CD8-positive, alpha-beta memory T cell (primary cell): ENCODE data around the gene TGOLN2. TPM values are rescaled to one million over a fixed set of nuclear protein-coding genes. Genes with fewer than 3 reads are reported as not detected.

Source experiments
- CTCF ChIA-PET: fragments of 350-600 bp; sonication (Branson Sonifier 250); formaldehyde crosslinking; loops from one replicate; lab custom pipeline; 2021; ENCODE audit warnings: antibody characterized with exemption; lab: Charles Lee
- POLR2A ChIA-PET: fragments of 350-600 bp; sonication (Branson Sonifier 250); formaldehyde crosslinking; loops from one replicate; lab custom pipeline; 2021; ENCODE audit warnings: antibody characterized with exemption; lab: Charles Lee
- DNase-seq, 5 donors: peaks; one replicate each; pipeline versions ENCODE4 v3.0.0 to v3.0.0-alpha.2; 2020 to 2022; ENCODE audit warnings: mixed read lengths in 1 of 5
- H3K27ac ChIP-seq: one replicate; pipeline ENCODE4 v1.7.0; 2013; ENCODE audit warnings: low read depth, mild to moderate bottlenecking, low read length, moderate library complexity
- H3K27me3 ChIP-seq: 2 replicates; pipeline ENCODE4 v1.7.0; 2013; ENCODE audit warnings: low read length, mild to moderate bottlenecking; ENCODE audit not compliant: insufficient read depth, poor library complexity, severe bottlenecking
- H3K36me3 ChIP-seq: 2 replicates; pipeline ENCODE4 v1.7.0; 2013; ENCODE audit warnings: mild to moderate bottlenecking, low read length, moderate library complexity; ENCODE audit not compliant: insufficient read depth
- H3K4me1 ChIP-seq: 2 replicates; pipeline ENCODE4 v1.7.0; 2013; ENCODE audit warnings: mild to moderate bottlenecking, low read length, moderate library complexity; ENCODE audit not compliant: insufficient read depth
- H3K4me3 ChIP-seq: 2 replicates; pipeline ENCODE4 v1.7.0; 2013; ENCODE audit warnings: mild to moderate bottlenecking, low read length
- H3K9me3 ChIP-seq: 2 replicates; pipeline ENCODE4 v1.7.0; 2013; ENCODE audit warnings: mild to moderate bottlenecking, low read length
- H3K27ac Mint-ChIP-seq, 8 donors: one replicate each; pipeline ENCODE4 v1.8.0; 2020 to 2021; ENCODE audit warnings: mixed read lengths in 8 of 8, mild to moderate bottlenecking in 6 of 8, inconsistent platforms in 3 of 8, moderate library complexity in 3 of 8
- H3K27me3 Mint-ChIP-seq, 2 donors: one replicate each; pipeline ENCODE4 v1.8.0; 2020 to 2021; ENCODE audit warnings: mixed read lengths in 2 of 2, mild to moderate bottlenecking in 1 of 2, moderate library complexity in 1 of 2
- H3K36me3 Mint-ChIP-seq, 3 donors: one replicate each; pipeline ENCODE4 v1.8.0; 2020 to 2021; ENCODE audit warnings: mixed read lengths in 3 of 3, inconsistent platforms in 1 of 3, mild to moderate bottlenecking in 1 of 3
- H3K4me1 Mint-ChIP-seq, 3 donors: one replicate each; pipeline ENCODE4 v1.8.0; 2020 to 2021; ENCODE audit warnings: mixed read lengths in 3 of 3, inconsistent platforms in 1 of 3, mild to moderate bottlenecking in 1 of 3
- H3K4me3 Mint-ChIP-seq, 7 donors: one replicate each; pipeline ENCODE4 v1.8.0; 2020 to 2021; ENCODE audit warnings: mixed read lengths in 7 of 7, mild to moderate bottlenecking in 6 of 7, moderate library complexity in 4 of 7, inconsistent platforms in 2 of 7
- H3K9me3 Mint-ChIP-seq, 5 donors: one replicate each; pipeline ENCODE4 v1.8.0; 2020 to 2022; ENCODE audit warnings: mixed read lengths in 5 of 5, mild to moderate bottlenecking in 3 of 5, moderate library complexity in 2 of 5, inconsistent platforms in 1 of 5
- polyA plus RNA-seq: library from polyadenylated mRNA; unstranded; fragments of 300-500 nt; fragmentation: Illumina TruSeq; gene quantifications from one replicate; pipeline ENCODE4 v1.2.3, GENCODE V29; 2021
- total RNA-seq, 2 experiments: library from RNA; stranded (reverse); gene quantifications; one replicate each; pipeline ENCODE4 v1.2.3, GENCODE V29; 2021

Gene TGOLN2
- total RNA-seq = 10 to 100 TPM; 93.4 to 95.6 TPM
- polyA plus RNA-seq = 55.9 TPM

DNA sequence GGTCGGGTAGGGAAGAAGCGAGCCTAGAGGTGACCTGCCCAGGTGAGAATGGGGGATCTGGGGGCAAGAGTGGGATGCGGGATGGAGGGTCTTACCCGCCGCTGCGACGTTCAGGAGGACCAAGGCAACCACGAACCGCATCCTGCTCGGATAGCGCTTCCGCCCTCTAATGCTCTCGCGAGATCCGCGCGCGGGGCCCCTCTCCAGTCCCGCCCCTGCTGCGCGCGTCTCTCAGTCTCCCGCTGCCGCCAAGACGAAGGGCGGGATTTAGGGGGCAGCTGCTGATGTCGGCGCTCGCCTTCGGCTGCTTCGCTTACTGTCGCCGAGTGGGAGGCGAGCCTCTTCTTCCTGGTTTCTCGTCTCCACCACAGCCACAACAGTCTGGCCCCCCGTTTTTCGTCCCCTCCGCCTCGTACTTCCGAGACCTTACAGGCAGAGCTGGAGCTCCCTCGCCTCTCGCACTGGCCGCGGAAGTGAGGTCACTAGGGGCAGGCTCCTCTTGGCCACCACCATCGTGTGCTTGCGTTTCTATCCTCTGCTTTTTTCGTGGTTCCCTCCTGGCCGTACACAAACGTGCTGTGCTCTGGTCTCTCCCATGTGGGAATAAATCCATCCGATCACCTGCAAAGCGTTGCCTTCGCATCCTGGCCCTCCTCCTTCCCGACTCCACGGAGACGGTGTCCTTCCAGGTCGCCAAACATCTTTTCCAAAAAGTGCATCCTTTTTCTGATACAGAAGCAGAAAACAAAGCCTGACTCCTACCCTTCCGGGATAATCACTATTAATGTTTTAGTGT, at the start of gene TGOLN2:
TSS of gene TGOLN2 (minus strand) at position 168 of the 796 bp plus-strand sequence. CDS start at position 141, 27 bp downstream.
- DNase-seq = peak; percentile 90 to 96 (median 94)
- H3K4me3 ChIP-seq = peak within 1 kb of the TSS; percentile 86
- H3K9me3 Mint-ChIP-seq = no peaks in the 10 kb centered on the region
- H3K4me1 ChIP-seq = peaks cover 34% of the 10 kb centered on the region
- peaks cover 37 to 48% (median 44%) of the 10 kb centered on the region in 3 donors for H3K4me1 Mint-ChIP-seq
- ChIA-PET CTCF (interaction anchor here (0.9 to 1.4 kb wide), 3 partner anchors 9 to 224 kb away, joined by 3 to 4 read pairs (median 3); no protein-coding TSS in a partner anchor), POLR2A (interaction anchor here (0.6 to 4.1 kb wide), 22 partner anchors 9 to 1458 kb away, joined by 3 to 86 read pairs (median 3); partner anchors contain the start of genes C2orf68, ELMOD3, MAT2A and RETSAT)
- peak within 1 kb of the TSS; percentile 98 for H3K27ac ChIP-seq
- peak within 1 kb of the TSS; percentile 92 to 100 (median 99) for H3K4me3 Mint-ChIP-seq
- H3K36me3 ChIP-seq = peaks cover 24% of the 10 kb centered on the region
- peak within 1 kb of the TSS; percentile 94 to 100 (median 99) for H3K27ac Mint-ChIP-seq
- peaks cover 14 to 54% (median 28%) of the 10 kb centered on the region in 3 donors for H3K36me3 Mint-ChIP-seq
- H3K27me3 ChIP-seq = no peaks in the 10 kb centered on the region
- H3K27me3 Mint-ChIP-seq = peaks cover 0 to 1% of the 10 kb centered on the region in 2 donors
- H3K9me3 ChIP-seq = no peaks in the 10 kb centered on the region

DNA sequence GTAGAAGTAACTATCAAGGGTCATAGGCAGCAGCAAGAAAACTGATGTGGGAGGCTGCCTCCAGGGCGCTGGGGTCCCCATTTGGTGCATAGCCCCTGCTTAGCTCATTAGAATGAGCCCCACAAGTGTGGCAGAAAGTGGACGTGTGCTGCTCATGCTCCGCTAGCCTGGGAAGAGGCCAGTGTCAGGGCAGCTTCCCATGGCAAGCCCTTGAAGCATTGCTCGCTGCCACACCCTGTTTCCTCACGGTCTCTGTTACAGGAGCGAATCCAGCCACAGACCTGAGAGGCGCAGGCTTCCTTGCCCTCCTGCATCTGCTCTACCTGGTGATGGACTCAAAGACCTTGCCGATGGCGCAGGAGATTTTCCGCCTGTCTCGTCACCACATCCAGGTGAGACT, 49.3 kb upstream of the TGOLN2 start:
- Histone ChIP-seq H3K4me3 (no peak overlapping the region), H3K9me3 (no peaks in the 10 kb centered on the region), H3K27me3 (no peaks in the 10 kb centered on the region), H3K27ac (no peak overlapping the region), H3K4me1 (no peaks in the 10 kb centered on the region), H3K36me3 (peaks cover 27% of the 10 kb centered on the region)
- peaks cover 20 to 74% (median 34%) of the 10 kb centered on the region in 3 donors for H3K36me3 Mint-ChIP-seq
- no peaks in the 10 kb centered on the region for H3K4me1 Mint-ChIP-seq
- H3K27me3 Mint-ChIP-seq = no peaks in the 10 kb centered on the region
- POLR2A ChIA-PET = no interaction called here
- no peak overlapping the region for H3K4me3 Mint-ChIP-seq
- CTCF ChIA-PET = no interaction called here
- DNase-seq = no peak
- no peaks in the 10 kb centered on the region for H3K9me3 Mint-ChIP-seq
- H3K27ac Mint-ChIP-seq = no peak overlapping the region

DNA sequence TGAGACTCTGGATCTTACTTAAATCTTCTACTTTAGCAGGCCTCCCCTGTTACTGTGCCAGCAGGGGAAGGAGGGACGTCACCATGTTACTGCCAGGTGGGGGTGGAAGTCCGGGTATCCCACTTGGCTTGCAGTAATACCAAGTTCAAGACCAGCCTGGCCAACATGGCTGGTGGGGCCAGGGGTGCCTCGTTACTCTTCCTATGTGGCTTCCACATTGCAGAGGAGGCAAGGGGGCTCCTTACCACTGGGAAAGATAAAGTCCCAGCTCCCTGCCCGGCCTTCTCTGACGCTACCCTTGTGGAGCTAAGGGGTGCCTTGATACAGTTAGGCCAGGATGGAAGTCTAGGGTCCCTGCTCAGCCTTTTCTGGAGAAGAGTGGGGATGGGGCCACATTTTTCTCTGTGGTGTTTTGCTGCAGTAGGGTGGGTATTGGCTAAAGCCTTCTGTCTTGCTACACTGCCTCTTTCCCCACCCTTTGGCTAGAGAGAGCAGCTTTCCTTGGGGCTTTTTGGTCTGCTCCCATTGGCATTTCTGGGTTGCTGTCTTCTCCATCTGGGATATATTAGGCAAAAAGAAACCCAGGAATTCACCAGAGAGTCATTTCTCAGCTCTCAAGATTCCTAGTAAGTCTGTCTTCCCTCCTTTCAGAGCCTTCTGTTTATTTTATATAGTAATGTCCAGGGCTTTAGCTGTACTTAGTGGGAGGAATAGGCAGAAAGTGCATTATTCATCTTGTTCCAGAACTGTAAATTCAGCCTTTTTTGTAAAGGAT, 48.7 kb upstream of the TGOLN2 start:
- H3K36me3 ChIP-seq = peaks cover 27% of the 10 kb centered on the region
- no peak overlapping the region for H3K27ac ChIP-seq
- no peak for DNase-seq
- H3K4me1 ChIP-seq = no peaks in the 10 kb centered on the region
- POLR2A ChIA-PET = no interaction called here
- no peaks in the 10 kb centered on the region for H3K9me3 ChIP-seq
- H3K4me3 ChIP-seq = no peak overlapping the region
- H3K27me3 ChIP-seq = no peaks in the 10 kb centered on the region
- Mint-ChIP-seq H3K36me3 (peaks cover 20 to 74% (median 35%) of the 10 kb centered on the region in 3 donors), H3K4me1 (no peaks in the 10 kb centered on the region), H3K27ac (no peak overlapping the region), H3K9me3 (no peaks in the 10 kb centered on the region), H3K4me3 (no peak overlapping the region), H3K27me3 (no peaks in the 10 kb centered on the region)
- CTCF ChIA-PET = no interaction called here

DNA sequence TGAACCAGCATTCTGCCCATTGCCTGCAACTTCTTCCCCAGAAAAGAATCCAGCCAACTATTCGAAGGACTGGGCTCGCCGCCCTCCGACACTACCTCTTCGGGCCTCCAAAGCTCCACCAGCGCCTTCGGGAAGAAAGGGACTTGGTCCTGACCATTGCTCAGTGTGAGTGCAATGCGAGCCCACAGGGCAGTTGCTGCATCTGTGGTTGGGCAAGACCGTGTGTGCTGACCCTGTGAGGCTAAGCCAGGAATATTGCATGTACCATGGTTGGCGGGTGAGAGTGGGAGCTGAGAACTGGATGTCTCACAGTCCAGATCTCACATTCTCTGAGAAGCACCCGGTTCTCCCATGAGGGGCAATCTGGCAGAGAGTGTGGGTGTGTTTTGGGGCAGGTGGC, 43.3 kb upstream of the TGOLN2 start:
- Histone ChIP-seq H3K27me3 (no peaks in the 10 kb centered on the region), H3K4me1 (no peaks in the 10 kb centered on the region), H3K4me3 (no peak overlapping the region), H3K36me3 (peaks cover 7% of the 10 kb centered on the region), H3K9me3 (no peaks in the 10 kb centered on the region), H3K27ac (no peak overlapping the region)
- H3K9me3 Mint-ChIP-seq = no peaks in the 10 kb centered on the region
- ChIA-PET CTCF (no interaction called here), POLR2A (no interaction called here)
- DNase-seq = no peak
- no peaks in the 10 kb centered on the region for H3K4me1 Mint-ChIP-seq
- no peaks in the 10 kb centered on the region for H3K27me3 Mint-ChIP-seq
- peaks cover 0 to 53% (median 18%) of the 10 kb centered on the region in 3 donors for H3K36me3 Mint-ChIP-seq
- no peak overlapping the region for H3K27ac Mint-ChIP-seq
- H3K4me3 Mint-ChIP-seq = no peak overlapping the region

DNA sequence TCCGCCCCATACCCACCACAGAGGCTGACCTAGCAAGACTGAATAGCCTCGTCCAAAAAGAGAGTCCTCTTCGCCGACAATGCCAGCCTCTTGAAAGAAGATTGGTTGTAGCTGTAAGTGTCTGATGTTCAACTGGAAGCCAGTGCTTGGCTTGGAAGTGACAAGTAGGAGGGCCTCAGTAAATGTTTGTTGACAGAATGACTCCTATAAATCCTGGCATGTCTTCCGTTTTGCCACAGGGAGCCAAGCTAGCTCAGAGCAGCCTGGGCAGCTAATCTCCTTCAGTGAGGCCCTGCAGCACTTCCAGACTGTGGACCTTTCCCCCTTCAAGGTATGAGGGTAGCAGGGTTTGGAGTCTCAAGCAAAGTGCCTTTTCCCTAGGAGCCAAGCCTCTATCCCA, 41.7 kb upstream of the TGOLN2 start:
- Mint-ChIP-seq H3K27ac (no peak overlapping the region), H3K4me1 (no peaks in the 10 kb centered on the region), H3K4me3 (no peak overlapping the region), H3K9me3 (no peaks in the 10 kb centered on the region), H3K36me3 (peaks cover 0 to 45% (median 11%) of the 10 kb centered on the region in 3 donors), H3K27me3 (no peaks in the 10 kb centered on the region)
- Histone ChIP-seq H3K4me1 (no peaks in the 10 kb centered on the region), H3K36me3 (peaks cover 7% of the 10 kb centered on the region), H3K4me3 (no peak overlapping the region), H3K27ac (no peak overlapping the region), H3K27me3 (no peaks in the 10 kb centered on the region), H3K9me3 (no peaks in the 10 kb centered on the region)
- ChIA-PET CTCF (no interaction called here), POLR2A (no interaction called here)
- DNase-seq = no peak

DNA sequence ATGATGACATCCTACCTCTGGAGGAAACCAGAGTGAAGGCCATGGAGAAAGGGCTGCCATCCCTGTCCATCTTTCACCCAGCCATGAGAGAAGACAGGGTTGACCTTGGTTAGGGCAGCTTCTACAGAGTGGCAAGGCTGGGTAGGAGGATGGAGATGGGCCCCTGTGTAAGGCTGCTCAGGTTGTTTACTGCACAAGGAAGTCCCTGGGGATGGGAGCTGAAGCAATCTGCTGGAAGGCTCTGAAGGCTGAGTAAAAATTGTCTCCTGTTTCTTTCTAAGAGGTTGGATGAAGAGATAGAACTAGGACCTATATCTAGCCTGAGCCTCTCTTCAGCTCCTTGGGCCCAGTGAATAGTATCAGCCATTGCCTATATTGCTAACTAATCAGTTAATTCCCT, 41.1 kb upstream of the TGOLN2 start:
- H3K9me3 ChIP-seq = no peaks in the 10 kb centered on the region
- no peak overlapping the region for H3K4me3 Mint-ChIP-seq
- no peaks in the 10 kb centered on the region for H3K4me1 ChIP-seq
- CTCF ChIA-PET = no interaction called here
- H3K4me1 Mint-ChIP-seq = no peaks in the 10 kb centered on the region
- POLR2A ChIA-PET = no interaction called here
- H3K27ac Mint-ChIP-seq = no peak overlapping the region
- no peaks in the 10 kb centered on the region for H3K27me3 Mint-ChIP-seq
- H3K36me3 Mint-ChIP-seq = peaks cover 0 to 44% (median 9%) of the 10 kb centered on the region in 3 donors
- DNase-seq = no peak
- H3K27ac ChIP-seq = no peak overlapping the region
- peaks cover 7% of the 10 kb centered on the region for H3K36me3 ChIP-seq
- H3K4me3 ChIP-seq = no peak overlapping the region
- no peaks in the 10 kb centered on the region for H3K9me3 Mint-ChIP-seq
- H3K27me3 ChIP-seq = no peaks in the 10 kb centered on the region

DNA sequence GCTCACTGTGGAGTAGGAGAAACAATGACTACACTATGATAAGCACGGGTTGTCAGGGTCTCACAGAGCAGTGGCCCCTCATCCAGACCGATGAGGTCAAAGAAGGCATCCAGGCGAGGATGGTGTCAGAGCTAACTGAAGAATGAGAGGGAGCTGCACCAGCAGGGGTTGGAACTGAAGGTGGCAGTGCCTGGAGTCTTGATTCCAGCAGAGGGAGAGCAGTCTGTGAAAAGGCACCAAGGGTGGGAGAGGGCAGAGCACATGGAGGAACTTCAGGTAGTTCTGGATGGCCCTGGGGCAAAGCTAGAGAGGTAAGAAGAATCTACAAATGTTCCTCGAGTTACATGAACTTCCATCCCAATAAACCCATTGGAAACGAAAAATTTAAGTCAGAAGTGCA, 39.4 kb upstream of the TGOLN2 start:
- ChIA-PET CTCF (no interaction called here), POLR2A (interaction anchor here (0.5 kb wide), 1 partner anchor 10 kb away, joined by 3 read pairs; no protein-coding TSS in a partner anchor)
- Mint-ChIP-seq H3K36me3 (peaks cover 7 to 50% (median 12%) of the 10 kb centered on the region in 3 donors), H3K27me3 (no peaks in the 10 kb centered on the region), H3K4me1 (no peaks in the 10 kb centered on the region), H3K9me3 (no peaks in the 10 kb centered on the region), H3K4me3 (no peak overlapping the region), H3K27ac (no peak overlapping the region)
- H3K4me1 ChIP-seq = no peaks in the 10 kb centered on the region
- H3K27me3 ChIP-seq = no peaks in the 10 kb centered on the region
- DNase-seq = no peak
- H3K27ac ChIP-seq = no peak overlapping the region
- H3K4me3 ChIP-seq = no peak overlapping the region
- no peaks in the 10 kb centered on the region for H3K9me3 ChIP-seq
- peaks cover 10% of the 10 kb centered on the region for H3K36me3 ChIP-seq
